ENCODE results near the gene HSD3B7.
A peak's percentile ranks its signal among the peaks of the same experiment; 100 is the strongest.

HSD3B7 gene

DNA sequence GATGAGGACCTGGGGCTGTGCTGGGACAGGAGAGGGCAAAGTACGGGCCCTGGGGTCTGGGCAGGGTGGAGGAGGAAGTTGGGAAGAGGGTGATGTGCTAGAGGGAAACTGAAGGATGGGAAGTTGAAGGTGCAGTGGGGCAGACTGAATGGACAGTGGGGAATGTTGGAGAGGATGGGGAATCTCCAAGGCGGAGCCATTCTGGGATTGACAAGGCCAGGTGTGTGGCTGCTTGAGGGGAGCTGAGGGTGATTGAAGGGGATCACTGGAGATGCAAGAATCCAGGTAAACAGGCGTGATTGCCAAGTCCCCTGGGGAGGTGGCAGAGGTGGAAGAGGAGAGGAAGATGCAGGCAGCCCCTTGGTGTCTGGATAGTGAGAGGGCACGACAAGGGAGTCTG is 8.5 kb upstream of the HSD3B7 start:
- H3K9me3 ChIP-seq (ENCODE audit: control insufficient read depth, insufficient read depth, low read depth, low read length): no peaks in the 10 kb centered on the region
- no peaks in the 10 kb centered on the region for H3K4me1 ChIP-seq (ENCODE audit: control insufficient read depth, insufficient read depth, low read length)
- no peak overlapping the region for H3K4me3 ChIP-seq (ENCODE audit: low read depth, low read length)
- peaks cover 48 to 100% of the 10 kb centered on the region in 2 experiments for H3K36me3 ChIP-seq (ENCODE audit: control insufficient read depth in 2 of 2, insufficient read depth in 1 of 2, low read length in 2 of 2)
- TF ChIP-seq TCF7L2 (IDR thresholded peaks at IDR 0.05; ENCODE audit: borderline replicate concordance, low read depth, low read length) (no peak), ZBTB17 (tag by site-specific recombination; IDR thresholded peaks at IDR 0.05) (0 out of 2 replicates have a peak, but pooled peaks have one; percentile 19)
- CTCF ChIA-PET: interaction anchor here (1.1 kb wide), 1 partner anchor 22 kb away, joined by 3 read pairs; no protein-coding TSS in a partner anchor
- POLR2A ChIA-PET: interaction anchor here (0.6 kb wide), 1 partner anchor 40 kb away, joined by 3 read pairs; no protein-coding TSS in a partner anchor
- H3K27ac ChIP-seq (ENCODE audit: extremely low read depth, low read depth, low read length): no peak overlapping the region

DNA sequence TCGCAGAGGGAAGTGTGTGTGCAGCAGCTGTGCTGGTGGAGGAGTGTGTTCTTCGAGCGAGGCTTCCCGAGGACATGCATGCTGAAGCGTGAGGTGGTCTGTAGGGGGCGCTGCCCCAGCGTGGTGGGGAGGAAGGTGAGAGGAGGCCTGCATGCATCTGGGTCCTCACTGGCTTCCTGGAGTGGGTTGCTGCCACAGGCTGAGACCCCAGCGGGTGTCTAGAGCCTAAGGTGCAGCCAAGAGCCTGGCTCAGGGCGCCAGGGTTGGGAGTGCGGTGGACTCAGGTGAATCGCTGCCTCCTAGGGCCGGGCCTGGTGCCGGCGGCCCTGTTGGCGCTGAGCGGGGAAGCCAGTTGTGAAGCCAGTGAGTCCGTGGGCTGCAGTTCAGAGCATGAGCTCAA is 7.5 kb upstream of the HSD3B7 start:
- H3K4me1 ChIP-seq (ENCODE audit: control insufficient read depth, insufficient read depth, low read length): no peaks in the 10 kb centered on the region
- TF ChIP-seq ZNF654 (tag by site-specific recombination; IDR thresholded peaks at IDR 0.05; ENCODE audit: low read depth) (peak; percentile 34), ZIC2 (tag by site-specific recombination; IDR thresholded peaks at IDR 0.05) (0 out of 2 replicates have a peak, but pooled peaks have one; percentile 11), EGR2 (tag by site-specific recombination; IDR thresholded peaks at IDR 0.05; ENCODE audit: low read depth) (0 out of 2 replicates have a peak, but pooled peaks have one; percentile 23)
- TF ChIP-seq, protein P1, sequence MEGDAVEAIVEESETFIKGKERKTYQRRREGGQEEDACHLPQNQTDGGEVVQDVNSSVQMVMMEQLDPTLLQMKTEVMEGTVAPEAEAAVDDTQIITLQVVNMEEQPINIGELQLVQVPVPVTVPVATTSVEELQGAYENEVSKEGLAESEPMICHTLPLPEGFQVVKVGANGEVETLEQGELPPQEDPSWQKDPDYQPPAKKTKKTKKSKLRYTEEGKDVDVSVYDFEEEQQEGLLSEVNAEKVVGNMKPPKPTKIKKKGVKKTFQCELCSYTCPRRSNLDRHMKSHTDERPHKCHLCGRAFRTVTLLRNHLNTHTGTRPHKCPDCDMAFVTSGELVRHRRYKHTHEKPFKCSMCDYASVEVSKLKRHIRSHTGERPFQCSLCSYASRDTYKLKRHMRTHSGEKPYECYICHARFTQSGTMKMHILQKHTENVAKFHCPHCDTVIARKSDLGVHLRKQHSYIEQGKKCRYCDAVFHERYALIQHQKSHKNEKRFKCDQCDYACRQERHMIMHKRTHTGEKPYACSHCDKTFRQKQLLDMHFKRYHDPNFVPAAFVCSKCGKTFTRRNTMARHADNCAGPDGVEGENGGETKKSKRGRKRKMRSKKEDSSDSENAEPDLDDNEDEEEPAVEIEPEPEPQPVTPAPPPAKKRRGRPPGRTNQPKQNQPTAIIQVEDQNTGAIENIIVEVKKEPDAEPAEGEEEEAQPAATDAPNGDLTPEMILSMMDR (tag by site-specific recombination; IDR thresholded peaks at IDR 0.05): peak; percentile 73
- TF ChIP-seq, protein P2, sequence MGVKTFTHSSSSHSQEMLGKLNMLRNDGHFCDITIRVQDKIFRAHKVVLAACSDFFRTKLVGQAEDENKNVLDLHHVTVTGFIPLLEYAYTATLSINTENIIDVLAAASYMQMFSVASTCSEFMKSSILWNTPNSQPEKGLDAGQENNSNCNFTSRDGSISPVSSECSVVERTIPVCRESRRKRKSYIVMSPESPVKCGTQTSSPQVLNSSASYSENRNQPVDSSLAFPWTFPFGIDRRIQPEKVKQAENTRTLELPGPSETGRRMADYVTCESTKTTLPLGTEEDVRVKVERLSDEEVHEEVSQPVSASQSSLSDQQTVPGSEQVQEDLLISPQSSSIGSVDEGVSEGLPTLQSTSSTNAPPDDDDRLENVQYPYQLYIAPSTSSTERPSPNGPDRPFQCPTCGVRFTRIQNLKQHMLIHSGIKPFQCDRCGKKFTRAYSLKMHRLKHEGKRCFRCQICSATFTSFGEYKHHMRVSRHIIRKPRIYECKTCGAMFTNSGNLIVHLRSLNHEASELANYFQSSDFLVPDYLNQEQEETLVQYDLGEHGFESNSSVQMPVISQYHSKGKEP (tag by site-specific recombination; IDR thresholded peaks at IDR 0.05): no peak
- CTCF ChIA-PET: interaction anchor here (0.6 to 1.5 kb wide), 6 partner anchors 21 to 1170 kb away, joined by 3 to 5 read pairs (median 3); no protein-coding TSS in a partner anchor
- no peaks in the 10 kb centered on the region for H3K9me3 ChIP-seq (ENCODE audit: control insufficient read depth, insufficient read depth, low read depth, low read length)
- H3K36me3 ChIP-seq (ENCODE audit: control insufficient read depth in 2 of 2, insufficient read depth in 1 of 2, low read length in 2 of 2): peaks cover 38 to 100% of the 10 kb centered on the region in 2 experiments; a peak in 2 of 3 replicates
- POLR2A ChIA-PET: interaction anchor here (0.7 to 1.2 kb wide), 2 partner anchors 13 to 203 kb away, joined by 5 read pairs; partner anchors contain the start of gene FUS
- H3K4me3 ChIP-seq (ENCODE audit: low read depth, low read length): no peak overlapping the region
- H3K27ac ChIP-seq (ENCODE audit: extremely low read depth, low read depth, low read length): no peak overlapping the region

DNA sequence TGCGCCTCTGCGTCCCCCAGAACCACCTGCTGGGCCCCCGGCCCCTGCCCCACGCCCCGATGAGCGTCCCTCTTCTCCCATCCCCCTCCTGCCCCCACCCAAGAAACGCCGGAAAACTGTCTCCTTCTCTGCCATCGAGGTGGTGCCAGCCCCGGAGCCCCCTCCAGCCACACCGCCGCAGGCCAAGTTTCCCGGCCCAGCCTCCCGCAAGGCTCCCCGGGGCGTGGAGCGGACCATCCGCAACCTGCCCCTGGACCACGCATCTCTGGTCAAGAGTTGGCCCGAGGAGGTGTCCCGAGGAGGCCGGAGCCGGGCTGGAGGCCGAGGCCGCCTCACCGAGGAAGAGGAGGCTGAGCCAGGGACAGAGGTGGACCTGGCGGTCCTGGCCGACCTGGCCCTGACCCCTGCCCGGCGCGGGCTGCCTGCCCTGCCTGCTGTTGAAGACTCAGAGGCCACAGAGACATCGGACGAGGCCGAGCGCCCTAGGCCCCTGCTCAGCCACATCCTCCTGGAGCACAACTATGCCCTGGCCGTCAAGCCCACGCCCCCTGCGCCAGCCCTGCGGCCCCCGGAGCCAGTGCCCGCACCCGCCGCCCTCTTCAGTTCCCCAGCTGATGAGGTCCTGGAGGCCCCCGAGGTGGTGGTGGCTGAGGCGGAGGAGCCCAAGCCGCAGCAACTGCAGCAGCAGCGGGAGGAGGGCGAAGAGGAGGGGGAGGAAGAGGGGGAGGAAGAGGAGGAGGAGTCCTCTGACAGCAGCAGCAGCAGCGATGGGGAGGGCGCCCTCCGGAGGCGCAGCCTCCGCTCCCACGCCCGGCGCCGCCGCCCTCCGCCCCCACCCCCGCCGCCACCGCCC is 5.6 kb upstream of the HSD3B7 start:
- Histone ChIP-seq H3K36me3 (ENCODE audit: control insufficient read depth in 2 of 2, insufficient read depth in 1 of 2, low read length in 2 of 2) (peaks cover 21 to 100% of the 10 kb centered on the region in 2 experiments; a peak in 2 of 3 replicates), H3K4me1 (ENCODE audit: control insufficient read depth, insufficient read depth, low read length) (no peaks in the 10 kb centered on the region), H3K9me3 (ENCODE audit: control insufficient read depth, insufficient read depth, low read depth, low read length) (no peaks in the 10 kb centered on the region), H3K4me3 (ENCODE audit: low read depth, low read length) (no peak overlapping the region), H3K27ac (ENCODE audit: extremely low read depth, low read depth, low read length) (no peak overlapping the region)
- ChIA-PET POLR2A (no interaction called here), CTCF (interaction anchor here (1.2 to 1.4 kb wide), 2 partner anchors 25 to 1151 kb away, joined by 4 to 5 read pairs; no protein-coding TSS in a partner anchor)
- TF ChIP-seq, protein P3, sequence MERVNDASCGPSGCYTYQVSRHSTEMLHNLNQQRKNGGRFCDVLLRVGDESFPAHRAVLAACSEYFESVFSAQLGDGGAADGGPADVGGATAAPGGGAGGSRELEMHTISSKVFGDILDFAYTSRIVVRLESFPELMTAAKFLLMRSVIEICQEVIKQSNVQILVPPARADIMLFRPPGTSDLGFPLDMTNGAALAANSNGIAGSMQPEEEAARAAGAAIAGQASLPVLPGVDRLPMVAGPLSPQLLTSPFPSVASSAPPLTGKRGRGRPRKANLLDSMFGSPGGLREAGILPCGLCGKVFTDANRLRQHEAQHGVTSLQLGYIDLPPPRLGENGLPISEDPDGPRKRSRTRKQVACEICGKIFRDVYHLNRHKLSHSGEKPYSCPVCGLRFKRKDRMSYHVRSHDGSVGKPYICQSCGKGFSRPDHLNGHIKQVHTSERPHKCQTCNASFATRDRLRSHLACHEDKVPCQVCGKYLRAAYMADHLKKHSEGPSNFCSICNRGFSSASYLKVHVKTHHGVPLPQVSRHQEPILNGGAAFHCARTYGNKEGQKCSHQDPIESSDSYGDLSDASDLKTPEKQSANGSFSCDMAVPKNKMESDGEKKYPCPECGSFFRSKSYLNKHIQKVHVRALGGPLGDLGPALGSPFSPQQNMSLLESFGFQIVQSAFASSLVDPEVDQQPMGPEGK (tag by site-specific recombination; IDR thresholded peaks at IDR 0.05): no peak
- no peak for TF ChIP-seq MEIS1 (CRISPR knock-in tag; IDR thresholded peaks at IDR 0.05; ENCODE audit: borderline replicate concordance)
- no peak for TF ChIP-seq ZBTB1 (tag by site-specific recombination; IDR thresholded peaks at IDR 0.05)
- TF ChIP-seq GLIS1 (tag by site-specific recombination; IDR thresholded peaks at IDR 0.05): no peak
- TF ChIP-seq ZNF37A (tag by site-specific recombination; IDR thresholded peaks at IDR 0.05): no peak
- TF ChIP-seq WT1 (tag by site-specific recombination; IDR thresholded peaks at IDR 0.05): no peak
- no peak for TF ChIP-seq ZNF629 (tag by site-specific recombination; IDR thresholded peaks at IDR 0.05)
- TF ChIP-seq KLF9 (tag by site-specific recombination; IDR thresholded peaks at IDR 0.05; ENCODE audit: low read depth): no peak
- TF ChIP-seq, protein P4, sequence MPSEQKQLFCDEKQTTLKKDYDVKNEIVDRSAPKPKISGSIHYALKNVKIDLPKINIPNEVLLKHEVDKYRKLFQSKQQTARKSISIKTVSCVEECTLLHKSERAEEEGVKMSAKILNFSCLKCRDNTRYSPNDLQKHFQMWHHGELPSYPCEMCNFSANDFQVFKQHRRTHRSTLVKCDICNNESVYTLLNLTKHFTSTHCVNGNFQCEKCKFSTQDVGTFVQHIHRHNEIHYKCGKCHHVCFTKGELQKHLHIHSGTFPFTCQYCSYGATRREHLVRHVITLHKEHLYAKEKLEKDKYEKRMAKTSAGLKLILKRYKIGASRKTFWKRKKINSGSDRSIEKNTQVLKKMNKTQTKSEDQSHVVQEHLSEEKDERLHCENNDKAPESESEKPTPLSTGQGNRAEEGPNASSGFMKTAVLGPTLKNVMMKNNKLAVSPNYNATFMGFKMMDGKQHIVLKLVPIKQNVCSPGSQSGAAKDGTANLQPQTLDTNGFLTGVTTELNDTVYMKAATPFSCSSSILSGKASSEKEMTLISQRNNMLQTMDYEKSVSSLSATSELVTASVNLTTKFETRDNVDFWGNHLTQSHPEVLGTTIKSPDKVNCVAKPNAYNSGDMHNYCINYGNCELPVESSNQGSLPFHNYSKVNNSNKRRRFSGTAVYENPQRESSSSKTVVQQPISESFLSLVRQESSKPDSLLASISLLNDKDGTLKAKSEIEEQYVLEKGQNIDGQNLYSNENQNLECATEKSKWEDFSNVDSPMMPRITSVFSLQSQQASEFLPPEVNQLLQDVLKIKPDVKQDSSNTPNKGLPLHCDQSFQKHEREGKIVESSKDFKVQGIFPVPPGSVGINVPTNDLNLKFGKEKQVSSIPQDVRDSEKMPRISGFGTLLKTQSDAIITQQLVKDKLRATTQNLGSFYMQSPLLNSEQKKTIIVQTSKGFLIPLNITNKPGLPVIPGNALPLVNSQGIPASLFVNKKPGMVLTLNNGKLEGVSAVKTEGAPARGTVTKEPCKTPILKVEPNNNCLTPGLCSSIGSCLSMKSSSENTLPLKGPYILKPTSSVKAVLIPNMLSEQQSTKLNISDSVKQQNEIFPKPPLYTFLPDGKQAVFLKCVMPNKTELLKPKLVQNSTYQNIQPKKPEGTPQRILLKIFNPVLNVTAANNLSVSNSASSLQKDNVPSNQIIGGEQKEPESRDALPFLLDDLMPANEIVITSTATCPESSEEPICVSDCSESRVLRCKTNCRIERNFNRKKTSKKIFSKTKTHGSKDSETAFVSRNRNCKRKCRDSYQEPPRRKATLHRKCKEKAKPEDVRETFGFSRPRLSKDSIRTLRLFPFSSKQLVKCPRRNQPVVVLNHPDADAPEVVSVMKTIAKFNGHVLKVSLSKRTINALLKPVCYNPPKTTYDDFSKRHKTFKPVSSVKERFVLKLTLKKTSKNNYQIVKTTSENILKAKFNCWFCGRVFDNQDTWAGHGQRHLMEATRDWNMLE (tag by site-specific recombination; conservative IDR thresholded peaks at IDR 0.05; ENCODE audit: low read depth): no peak
- TF ChIP-seq, protein P5, sequence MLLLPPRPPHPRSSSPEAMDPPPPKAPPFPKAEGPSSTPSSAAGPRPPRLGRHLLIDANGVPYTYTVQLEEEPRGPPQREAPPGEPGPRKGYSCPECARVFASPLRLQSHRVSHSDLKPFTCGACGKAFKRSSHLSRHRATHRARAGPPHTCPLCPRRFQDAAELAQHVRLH (tag by site-specific recombination; IDR thresholded peaks at IDR 0.05): no peak
